Superior temporal gyrus (tissue), 1 donor: ENCODE data around the gene NACA2.

ENCODE experiments used
- DNase-seq: peaks from one replicate; pipeline ENCODE4 v3.0.0-alpha.2; 2016; ENCODE audit errors: extremely low spot score

Gene NACA2

DNA sequence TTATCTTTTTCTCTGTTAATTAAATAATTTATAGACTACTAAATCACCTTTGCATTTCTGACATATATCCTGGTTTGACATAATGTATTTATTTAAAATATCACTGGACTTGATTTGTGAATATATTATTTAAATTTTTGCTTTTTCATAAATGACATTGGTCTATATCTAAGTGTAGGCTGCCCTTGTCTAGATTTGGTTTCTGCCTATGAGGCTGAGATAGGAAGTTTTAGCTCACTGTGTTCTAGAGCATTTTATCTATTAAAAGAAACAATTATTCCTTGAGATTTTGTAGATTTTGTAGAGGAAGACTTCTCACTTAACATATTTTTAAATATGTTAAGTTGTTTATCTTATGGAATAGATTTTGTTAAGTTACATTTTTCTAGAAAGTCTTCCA lies 43.9 kb downstream of the NACA2 start:
- DNase-seq = no peak

DNA sequence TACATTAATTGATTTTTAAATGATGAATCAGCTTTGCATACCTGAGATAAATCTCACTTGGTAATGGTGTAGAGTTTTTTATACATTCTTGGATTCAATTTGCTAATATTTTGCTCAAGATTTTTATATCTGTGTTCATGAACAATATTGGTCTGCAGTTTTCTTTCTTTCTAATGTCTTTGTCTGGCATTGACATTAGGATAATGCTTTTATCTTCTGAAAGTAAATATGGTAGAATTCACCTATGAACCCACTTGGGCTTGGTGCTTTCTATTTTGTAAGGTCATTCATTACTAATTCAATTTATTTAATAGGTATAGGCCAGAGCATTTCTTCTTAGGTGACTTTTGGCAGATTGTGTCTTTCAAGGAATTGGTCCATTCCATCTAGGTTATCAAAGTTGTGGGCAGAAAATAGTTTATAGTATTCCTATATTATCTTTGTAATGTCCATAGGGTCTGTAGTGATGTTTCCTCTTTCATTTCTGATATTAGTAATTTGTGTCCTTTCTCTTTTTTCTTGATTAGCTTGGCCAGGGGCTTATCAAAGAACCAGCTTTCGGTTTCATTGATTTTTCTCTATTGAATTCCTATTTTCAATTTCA lies 45.6 kb downstream of the NACA2 start:
- DNase-seq = no peak

- DNase-seq = no peak
These were observed 47.1 kb downstream of the NACA2 start for GRCh38 chr17:61543786-61544415.

- DNase-seq = no peak
These were observed 49.0 kb downstream of the NACA2 start for GRCh38 chr17:61542027-61542426.

GRCh38 chr17:61540874-61541273 lies 50.1 kb downstream of the NACA2 start:
- DNase-seq = no peak
